Measurements from ENCODE around the gene OR10H4. TPM values are rescaled to one million over a fixed set of nuclear protein-coding genes. Genes with fewer than 3 reads are reported as not detected.
"Not testable (repeated sequence)": the region's sequence is repeated elsewhere in the genome, so short reads cannot be mapped to it uniquely, and the experiment has no call there.

Gene OR10H4
- total RNA-seq, 2 experiments from 2014 or later, result not detected

- no peak for DNase-seq
- peaks cover 28% of the 10 kb centered on the region for H3K27me3 Mint-ChIP-seq
- H3K9me3 Mint-ChIP-seq, result no peaks in the 10 kb centered on the region
- no peaks in the 10 kb centered on the region for H3K4me1 Mint-ChIP-seq
- no peaks in the 10 kb centered on the region for H3K36me3 Mint-ChIP-seq
- no peak overlapping the region for H3K27ac Mint-ChIP-seq
- H3K4me3 Mint-ChIP-seq, result no peak overlapping the region
Observed at GRCh38 chr19:15976836-15977689, 28.3 kb downstream of the OR10H4 start.

GRCh38 chr19:15977690-15978089, 28.9 kb downstream of the OR10H4 start:
- DNase-seq, result no peak
- Mint-ChIP-seq H3K36me3 (no peaks in the 10 kb centered on the region), H3K4me3 (no peak overlapping the region), H3K27ac (no peak overlapping the region), H3K4me1 (no peaks in the 10 kb centered on the region), H3K9me3 (peaks cover 1% of the 10 kb centered on the region), H3K27me3 (peaks cover 28% of the 10 kb centered on the region)

- H3K27ac Mint-ChIP-seq, result no peak overlapping the region
- H3K4me3 Mint-ChIP-seq, result no peak overlapping the region
- peaks cover 8% of the 10 kb centered on the region for H3K9me3 Mint-ChIP-seq
- DNase-seq, result no peak
- H3K36me3 Mint-ChIP-seq, result no peaks in the 10 kb centered on the region
- no peaks in the 10 kb centered on the region for H3K4me1 Mint-ChIP-seq
- peaks cover 34% of the 10 kb centered on the region for H3K27me3 Mint-ChIP-seq
Observed at GRCh38 chr19:15979293-15979692, 30.5 kb downstream of the OR10H4 start.

GRCh38 chr19:15985831-15986230, 37.0 kb downstream of the OR10H4 start:
- not testable (repeated sequence) for H3K4me3 Mint-ChIP-seq, H3K36me3 Mint-ChIP-seq, DNase-seq, H3K4me1 Mint-ChIP-seq, H3K9me3 Mint-ChIP-seq, H3K27ac Mint-ChIP-seq
- H3K27me3 Mint-ChIP-seq, result peaks cover 35% of the 10 kb centered on the region

GRCh38 chr19:15986701-15987100, 37.9 kb downstream of the OR10H4 start:
- no peaks in the 10 kb centered on the region for H3K4me1 Mint-ChIP-seq
- no peak overlapping the region for H3K4me3 Mint-ChIP-seq
- no peaks in the 10 kb centered on the region for H3K36me3 Mint-ChIP-seq
- peaks cover 30% of the 10 kb centered on the region for H3K27me3 Mint-ChIP-seq
- DNase-seq, result no peak
- H3K9me3 Mint-ChIP-seq, result peaks cover 8% of the 10 kb centered on the region
- H3K27ac Mint-ChIP-seq, result no peak overlapping the region

- no peak overlapping the region for H3K4me3 Mint-ChIP-seq
- no peak for DNase-seq
- no peaks in the 10 kb centered on the region for H3K4me1 Mint-ChIP-seq
- H3K27me3 Mint-ChIP-seq, result peaks cover 19% of the 10 kb centered on the region
- H3K27ac Mint-ChIP-seq, result no peak overlapping the region
- H3K9me3 Mint-ChIP-seq, result no peaks in the 10 kb centered on the region
- H3K36me3 Mint-ChIP-seq, result no peaks in the 10 kb centered on the region
Observed at GRCh38 chr19:15989889-15990288, 41.1 kb downstream of the OR10H4 start.

GRCh38 chr19:15991602-15992001, 42.8 kb downstream of the OR10H4 start:
- DNase-seq, result no peak
- peaks cover 9% of the 10 kb centered on the region for H3K9me3 Mint-ChIP-seq
- H3K4me1 Mint-ChIP-seq, result no peaks in the 10 kb centered on the region
- H3K36me3 Mint-ChIP-seq, result no peaks in the 10 kb centered on the region
- H3K27ac Mint-ChIP-seq, result no peak overlapping the region
- peaks cover 18% of the 10 kb centered on the region for H3K27me3 Mint-ChIP-seq
- H3K4me3 Mint-ChIP-seq, result no peak overlapping the region

GRCh38 chr19:15992014-15992413, 43.2 kb downstream of the OR10H4 start:
- Mint-ChIP-seq H3K27ac (no peak overlapping the region), H3K36me3 (no peaks in the 10 kb centered on the region), H3K27me3 (peaks cover 16% of the 10 kb centered on the region), H3K4me3 (no peak overlapping the region), H3K4me1 (no peaks in the 10 kb centered on the region), H3K9me3 (peaks cover 10% of the 10 kb centered on the region)
- DNase-seq, result no peak

- H3K27me3 Mint-ChIP-seq, result peaks cover 3% of the 10 kb centered on the region
- H3K36me3 Mint-ChIP-seq, result no peaks in the 10 kb centered on the region
- H3K4me3 Mint-ChIP-seq, result no peak overlapping the region
- no peak for DNase-seq
- peaks cover 4% of the 10 kb centered on the region for H3K4me1 Mint-ChIP-seq
- peaks cover 10% of the 10 kb centered on the region for H3K9me3 Mint-ChIP-seq
- no peak overlapping the region for H3K27ac Mint-ChIP-seq
Observed at GRCh38 chr19:15995536-15995935, 46.7 kb downstream of the OR10H4 start.

GRCh38 chr19:15998166-15998565, 49.4 kb downstream of the OR10H4 start:
- Mint-ChIP-seq H3K27ac (no peak overlapping the region), H3K36me3 (no peaks in the 10 kb centered on the region), H3K9me3 (peaks cover 10% of the 10 kb centered on the region), H3K4me3 (no peak overlapping the region), H3K27me3 (peaks cover 3% of the 10 kb centered on the region), H3K4me1 (peaks cover 27% of the 10 kb centered on the region)
- no peak for DNase-seq

Other genes starting within 250 kb of the OR10H4 start
- gene OR10H2, start 221.0 kb upstream of the OR10H4 start, total RNA-seq, result not detected
- gene OR10H3, start 211.0 kb upstream of the OR10H4 start, total RNA-seq, result not detected
- gene OR10H5, start 161.3 kb upstream of the OR10H4 start, total RNA-seq, result not detected
- gene OR10H1, start 133.3 kb upstream of the OR10H4 start, total RNA-seq, result not detected
- under 1 TPM in 1 of 2 experiments, not detected in 1; 0.14 TPM for gene CYP4F2, start 50.9 kb upstream of the OR10H4 start, total RNA-seq
- gene CYP4F11, start 14.5 kb upstream of the OR10H4 start, total RNA-seq, result not detected
- gene TPM4, start 127.5 kb downstream of the OR10H4 start, total RNA-seq, result 100 to 1,000 TPM; 203 to 204 TPM
- gene RAB8A, start 162.9 kb downstream of the OR10H4 start, total RNA-seq, result 100 to 1,000 TPM; 168 to 169 TPM
- 10 to 100 TPM; 29.6 to 29.8 TPM for gene HSH2D, start 194.7 kb downstream of the OR10H4 start, total RNA-seq
- gene CIB3, start 224.5 kb downstream of the OR10H4 start, total RNA-seq, result not detected
- 10 to 100 TPM; 65.0 to 66.3 TPM for gene FAM32A, start 236.4 kb downstream of the OR10H4 start, total RNA-seq
- 10 to 100 TPM; 90.7 to 97.2 TPM for gene AP1M1, start 248.9 kb downstream of the OR10H4 start, total RNA-seq